ENCODE results near the gene KRT10.
"Not testable (repeated sequence)": the region's sequence is repeated elsewhere in the genome, so short reads cannot be mapped to it uniquely, and the experiment has no call there.

Gene KRT10

GRCh38 chr17:40858667-40859066 is 36.3 kb upstream of the KRT10 start:
- not testable (repeated sequence) for H3K36me3 ChIP-seq (ENCODE audit: control insufficient read depth in 2 of 2, insufficient read depth in 1 of 2, low read length in 2 of 2); H3K9me3 ChIP-seq (ENCODE audit: control insufficient read depth, insufficient read depth, low read depth, low read length); H3K4me3 ChIP-seq (ENCODE audit: low read depth, low read length); H3K27ac ChIP-seq (ENCODE audit: extremely low read depth, low read depth, low read length); H3K4me1 ChIP-seq (ENCODE audit: control insufficient read depth, insufficient read depth, low read length)
- ChIA-PET POLR2A (interaction anchor here (1.2 kb wide), 1 partner anchor 804 kb away, joined by 3 read pairs; no protein-coding TSS in a partner anchor), CTCF (interaction anchor here (0.6 to 8.2 kb wide), 12 partner anchors 8 to 808 kb away, joined by 3 to 109 read pairs (median 7); partner anchors contain the start of gene KRT12)
- TF ChIP-seq WT1 (tag by site-specific recombination; IDR thresholded peaks at IDR 0.05) (peak; percentile 81), ZNF398 (tag by site-specific recombination; IDR thresholded peaks at IDR 0.05) (peak; percentile 47; the same call in 1 of the 2 replicates)

DNA sequence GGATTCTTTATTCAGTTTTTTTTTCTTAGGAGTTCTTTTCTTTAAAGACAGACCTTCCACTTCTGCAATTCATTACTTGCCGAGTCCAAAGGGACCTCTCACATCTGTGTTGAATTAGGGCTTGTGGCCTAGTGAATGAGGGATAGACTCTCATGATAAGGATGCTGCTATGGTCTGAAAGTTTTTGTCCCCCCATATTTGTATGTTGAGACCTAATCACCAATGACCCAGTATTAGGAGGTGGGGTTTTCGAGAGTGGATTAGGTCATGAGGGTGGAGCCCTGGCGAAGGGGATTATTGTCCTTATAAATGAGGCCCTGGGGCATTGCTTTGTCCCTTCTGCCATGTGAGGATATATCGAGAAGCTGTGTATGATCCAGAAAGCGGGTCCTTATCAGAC is 35.1 kb upstream of the KRT10 start:
- H3K9me3 ChIP-seq (ENCODE audit: control insufficient read depth, insufficient read depth, low read depth, low read length), result no peaks in the 10 kb centered on the region
- no peak overlapping the region for H3K27ac ChIP-seq (ENCODE audit: extremely low read depth, low read depth, low read length)
- POLR2A ChIA-PET, result no interaction called here

GRCh38 chr17:40854175-40854814 is 31.9 kb upstream of the KRT10 start:
- no peaks in the 10 kb centered on the region for H3K36me3 ChIP-seq (ENCODE audit: control insufficient read depth in 2 of 2, insufficient read depth in 1 of 2, low read length in 2 of 2)
- ChIA-PET POLR2A (no interaction called here), CTCF (interaction anchor here (0.8 to 8.2 kb wide), 4 partner anchors 695 to 813 kb away, joined by 3 to 109 read pairs (median 58); no protein-coding TSS in a partner anchor)
- no peaks in the 10 kb centered on the region for H3K9me3 ChIP-seq (ENCODE audit: control insufficient read depth, insufficient read depth, low read depth, low read length)
- peaks cover 5% of the 10 kb centered on the region for H3K4me1 ChIP-seq (ENCODE audit: control insufficient read depth, insufficient read depth, low read length)
- H3K27ac ChIP-seq (ENCODE audit: extremely low read depth, low read depth, low read length), result no peak overlapping the region
- H3K4me3 ChIP-seq (ENCODE audit: low read depth, low read length), result no peak overlapping the region
- TF ChIP-seq ZBTB6 (tag by site-specific recombination; IDR thresholded peaks at IDR 0.05) (no peak), ZNF530 (tag by site-specific recombination; IDR thresholded peaks at IDR 0.05; ENCODE audit: low read depth) (no peak), ELK4 (IDR thresholded peaks at IDR 0.05; ENCODE audit: borderline replicate concordance, low read depth, low read length) (no peak), ZNF324 (tag by site-specific recombination; IDR thresholded peaks at IDR 0.05) (0 out of 2 replicates have a peak, but pooled peaks have one; percentile 53), ZNF747 (tag by site-specific recombination; IDR thresholded peaks at IDR 0.05) (no peak), ZNF518A (tag by site-specific recombination; conservative IDR thresholded peaks at IDR 0.05; ENCODE audit: low read depth) (peak; percentile 51), ZNF398 (tag by site-specific recombination; IDR thresholded peaks at IDR 0.05) (peak; percentile 58)

More for the DNA sequence above, 35.1 kb upstream of the KRT10 start:
- H3K4me3 ChIP-seq (ENCODE audit: low read depth, low read length), result no peak overlapping the region
- CTCF ChIA-PET, result interaction anchor here (0.6 to 8.2 kb wide), 34 partner anchors 9 to 809 kb away, joined by 3 to 109 read pairs (median 6); partner anchors contain the start of gene KRT12
- H3K36me3 ChIP-seq (ENCODE audit: control insufficient read depth in 2 of 2, insufficient read depth in 1 of 2, low read length in 2 of 2), result no peaks in the 10 kb centered on the region
- H3K4me1 ChIP-seq (ENCODE audit: control insufficient read depth, insufficient read depth, low read length), result peaks cover 5% of the 10 kb centered on the region
- TF ChIP-seq, protein P1, sequence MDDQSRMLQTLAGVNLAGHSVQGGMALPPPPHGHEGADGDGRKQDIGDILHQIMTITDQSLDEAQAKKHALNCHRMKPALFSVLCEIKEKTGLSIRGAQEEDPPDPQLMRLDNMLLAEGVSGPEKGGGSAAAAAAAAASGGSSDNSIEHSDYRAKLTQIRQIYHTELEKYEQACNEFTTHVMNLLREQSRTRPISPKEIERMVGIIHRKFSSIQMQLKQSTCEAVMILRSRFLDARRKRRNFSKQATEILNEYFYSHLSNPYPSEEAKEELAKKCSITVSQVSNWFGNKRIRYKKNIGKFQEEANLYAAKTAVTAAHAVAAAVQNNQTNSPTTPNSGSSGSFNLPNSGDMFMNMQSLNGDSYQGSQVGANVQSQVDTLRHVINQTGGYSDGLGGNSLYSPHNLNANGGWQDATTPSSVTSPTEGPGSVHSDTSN (CRISPR knock-in tag; IDR thresholded peaks at IDR 0.05), result no peak
- TF ChIP-seq PATZ1 (tag by site-specific recombination; IDR thresholded peaks at IDR 0.05) (no peak), ZNF561 (tag by site-specific recombination; IDR thresholded peaks at IDR 0.05; ENCODE audit: borderline replicate concordance) (no peak), ZNF335 (tag by site-specific recombination; conservative IDR thresholded peaks at IDR 0.05) (peak; percentile 12; the same call in 1 of the 2 replicates)

Measured in HEK293 (cell line).